Retina (tissue), 1 donor: ENCODE data around the gene MMP2.

Source experiments
- DNase-seq: peaks from one replicate; pipeline ENCODE4 v3.0.0-alpha.2; 2016

Gene MMP2

GRCh38 chr16:55495616-55496289 is 16.8 kb downstream of the MMP2 start:
- DNase-seq, result no peak

GRCh38 chr16:55496509-55497145 is 17.6 kb downstream of the MMP2 start:
- no peak for DNase-seq

- no peak for DNase-seq
These were observed 18.6 kb downstream of the MMP2 start for GRCh38 chr16:55497558-55497957.

GRCh38 chr16:55498101-55498500 is 19.1 kb downstream of the MMP2 start:
- DNase-seq, result no peak

GRCh38 chr16:55499281-55499680 is 20.3 kb downstream of the MMP2 start:
- DNase-seq, result no peak

- no peak for DNase-seq
These were observed 21.0 kb downstream of the MMP2 start for GRCh38 chr16:55499951-55500529.

- no peak for DNase-seq
These were observed 21.6 kb downstream of the MMP2 start for GRCh38 chr16:55500530-55501011.

- DNase-seq, result no peak
These were observed 22.7 kb downstream of the MMP2 start for GRCh38 chr16:55501549-55502322.

- DNase-seq, result no peak
These were observed 23.9 kb downstream of the MMP2 start for GRCh38 chr16:55502801-55503366.

- no peak for DNase-seq
These were observed 24.9 kb downstream of the MMP2 start for GRCh38 chr16:55503726-55504550.

- no peak for DNase-seq
These were observed 26.5 kb downstream of the MMP2 start for GRCh38 chr16:55505333-55506015.

- no peak for DNase-seq
These were observed 27.1 kb downstream of the MMP2 start for GRCh38 chr16:55506083-55506482.

- no peak for DNase-seq
These were observed 27.7 kb downstream of the MMP2 start for GRCh38 chr16:55506708-55507107.

- DNase-seq, result no peak
These were observed 29.4 kb downstream of the MMP2 start for GRCh38 chr16:55508271-55508921.

GRCh38 chr16:55508941-55509931 is 30.2 kb downstream of the MMP2 start, which contains the start of gene LPCAT2:
TSS of gene LPCAT2 (plus strand) at chr16:55509072. CDS start at chr16:55509182, 110 bp downstream.
- peak; percentile 87 for DNase-seq

GRCh38 chr16:55510185-55510805 is 31.3 kb downstream of the MMP2 start:
- DNase-seq, result no peak

GRCh38 chr16:55512941-55513340 is 33.9 kb downstream of the MMP2 start:
- no peak for DNase-seq

- DNase-seq, result no peak
These were observed 34.6 kb downstream of the MMP2 start for GRCh38 chr16:55513616-55514015.

- no peak for DNase-seq
These were observed 36.1 kb downstream of the MMP2 start for GRCh38 chr16:55515111-55515510.
